ENCODE results near the gene ZNF366.
A peak's percentile ranks its signal among the peaks of the same experiment; 100 is the strongest.

Gene ZNF366

GRCh38 chr5:72511366-72511765 is 4.2 kb upstream of the ZNF366 start:
- Histone ChIP-seq H3K36me3 (no peaks in the 10 kb centered on the region), H3K4me1 (ENCODE audit: control insufficient read depth in 1 of 2, insufficient read depth in 1 of 2, low read depth in 1 of 2, low read length in 1 of 2) (peaks cover 14 to 22% of the 10 kb centered on the region in 2 experiments), H3K27me3 (peaks cover 21% of the 10 kb centered on the region), H3K4me3 (ENCODE audit: low read depth in 1 of 2, low read length in 1 of 2) (no peak overlapping the region), H3K9me3 (no peaks in the 10 kb centered on the region), H3K27ac (no peak overlapping the region)
- no peak for TF ChIP-seq CTCF (IDR thresholded peaks at IDR 0.05)

- peaks cover 14 to 22% of the 10 kb centered on the region in 2 experiments for H3K4me1 ChIP-seq (ENCODE audit: control insufficient read depth in 1 of 2, insufficient read depth in 1 of 2, low read depth in 1 of 2, low read length in 1 of 2)
- H3K9me3 ChIP-seq = no peaks in the 10 kb centered on the region
- no peaks in the 10 kb centered on the region for H3K36me3 ChIP-seq
- H3K27me3 ChIP-seq = peaks cover 21% of the 10 kb centered on the region
- no peak overlapping the region for H3K27ac ChIP-seq
- no peak for TF ChIP-seq CTCF (IDR thresholded peaks at IDR 0.05)
- no peak overlapping the region for H3K4me3 ChIP-seq (ENCODE audit: low read depth in 1 of 2, low read length in 1 of 2)
Observed at GRCh38 chr5:72510610-72511181, 3.5 kb upstream of the ZNF366 start.

GRCh38 chr5:72509401-72509800 is 2.2 kb upstream of the ZNF366 start:
- H3K27me3 ChIP-seq = peaks cover 21% of the 10 kb centered on the region
- H3K4me1 ChIP-seq (ENCODE audit: control insufficient read depth in 1 of 2, insufficient read depth in 1 of 2, low read depth in 1 of 2, low read length in 1 of 2) = peaks cover 14 to 22% of the 10 kb centered on the region in 2 experiments

GRCh38 chr5:72508241-72509170 is 1.3 kb upstream of the ZNF366 start:
- peak overlapping the region; percentile 43 for H3K27ac ChIP-seq
- H3K27me3 ChIP-seq = peaks cover 21% of the 10 kb centered on the region
- H3K4me1 ChIP-seq (ENCODE audit: control insufficient read depth in 1 of 2, insufficient read depth in 1 of 2, low read depth in 1 of 2, low read length in 1 of 2) = peaks cover 14 to 22% of the 10 kb centered on the region in 2 experiments
- no peak overlapping the region for H3K4me3 ChIP-seq (ENCODE audit: low read depth in 1 of 2, low read length in 1 of 2)
- no peaks in the 10 kb centered on the region for H3K9me3 ChIP-seq
- no peak for TF ChIP-seq CTCF (IDR thresholded peaks at IDR 0.05)
- no peaks in the 10 kb centered on the region for H3K36me3 ChIP-seq

More at GRCh38 chr5:72509401-72509800, 2.2 kb upstream of the ZNF366 start:
- no peak for TF ChIP-seq CTCF (IDR thresholded peaks at IDR 0.05)
- Histone ChIP-seq H3K36me3 (no peaks in the 10 kb centered on the region), H3K27ac (no peak overlapping the region), H3K4me3 (ENCODE audit: low read depth in 1 of 2, low read length in 1 of 2) (no peak overlapping the region), H3K9me3 (no peaks in the 10 kb centered on the region)

- no peak overlapping the region for H3K4me3 ChIP-seq (ENCODE audit: low read depth in 1 of 2, low read length in 1 of 2)
- peaks cover 14 to 22% of the 10 kb centered on the region in 2 experiments for H3K4me1 ChIP-seq (ENCODE audit: control insufficient read depth in 1 of 2, insufficient read depth in 1 of 2, low read depth in 1 of 2, low read length in 1 of 2)
- peak overlapping the region; percentile 43 for H3K27ac ChIP-seq
- no peak for TF ChIP-seq CTCF (IDR thresholded peaks at IDR 0.05)
- H3K9me3 ChIP-seq = no peaks in the 10 kb centered on the region
- no peaks in the 10 kb centered on the region for H3K36me3 ChIP-seq
- H3K27me3 ChIP-seq = peaks cover 21% of the 10 kb centered on the region
Observed at GRCh38 chr5:72507907-72508238, 663 bp upstream of the ZNF366 start.

Data from neutrophil (primary cell).